PC-9 (cell line): ENCODE results near the gene DHRS7B. TPM values are rescaled to one million over a fixed set of nuclear protein-coding genes. Genes with fewer than 3 reads are reported as not detected.
A peak's percentile ranks its signal among the peaks of the same experiment; 100 is the strongest.

ENCODE experiments used
- BruUV-seq: library from RNA; stranded (reverse); fragments of 400-500 nt; replicated peaks from 2 replicates; lab custom pipeline; 2021; lab: Mats Ljungman, UMichigan
- CTCF ChIA-PET: fragments of 300-600 bp; sonication (Branson Sonifier 250); formaldehyde crosslinking; loops from one replicate; lab custom pipeline; 2022; ENCODE audit warnings: antibody characterized with exemption; lab: Charles Lee
- POLR2A ChIA-PET: fragments of 300-600 bp; sonication (Branson Sonifier 250); formaldehyde crosslinking; loops from one replicate; lab custom pipeline; 2022; ENCODE audit warnings: antibody characterized with exemption; ENCODE audit not compliant: unreplicated experiment; lab: Charles Lee
- DNase-seq, 2 experiments: peaks; one replicate each; pipeline versions ENCODE4 v3.0.0 to v3.0.0-alpha.2; 2015 to 2022; ENCODE audit warnings: mixed read lengths in 1 of 2
- H2AFZ ChIP-seq: fragments of 200-600 bp; sonication (generic); 2 replicates; pipeline ENCODE4 v1.8.1; 2017; ENCODE audit warnings: antibody characterized with exemption
- H3F3A ChIP-seq: fragments of 200-600 bp; sonication (generic); 2 replicates; pipeline ENCODE4 v1.8.1; 2017; ENCODE audit warnings: antibody characterized with exemption, mild to moderate bottlenecking, low read depth; ENCODE audit not compliant: insufficient read depth
- H3K27ac ChIP-seq: fragments of 200-600 bp; sonication (generic); 2 replicates; pipeline ENCODE4 v1.6.1; 2016; ENCODE audit warnings: mixed run types
- H3K27me3 ChIP-seq: fragments of 200-600 bp; sonication (generic); 2 replicates; pipeline ENCODE4 v1.6.1; 2016; ENCODE audit warnings: low read depth, mixed run types; ENCODE audit not compliant: insufficient read depth
- H3K36me3 ChIP-seq: fragments of 200-600 bp; sonication (generic); 2 replicates; pipeline ENCODE4 v1.6.1; 2016; ENCODE audit warnings: low read depth, mixed run types
- H3K4me1 ChIP-seq: fragments of 200-600 bp; sonication (generic); replicated peaks from 2 replicates; pipeline ENCODE4 v1.6.1; 2016; ENCODE audit warnings: mixed run types; ENCODE audit not compliant: insufficient read depth
- H3K4me2 ChIP-seq: fragments of 200-600 bp; sonication (generic); 2 replicates; pipeline ENCODE4 v1.6.1; 2017; ENCODE audit warnings: mixed run types
- H3K4me3 ChIP-seq: fragments of 200-600 bp; sonication (generic); 2 replicates; pipeline ENCODE4 v1.6.1; 2016; ENCODE audit warnings: mixed run types
- H3K79me2 ChIP-seq: fragments of 200-600 bp; sonication (generic); 2 replicates; pipeline ENCODE4 v1.6.1; 2017; ENCODE audit warnings: low read depth, mixed run types
- H3K9me2 ChIP-seq: fragments of 200-600 bp; sonication (generic); 2 replicates; pipeline ENCODE4 v1.8.1; 2017; ENCODE audit warnings: mild to moderate bottlenecking; ENCODE audit not compliant: insufficient read depth
- H3K9me3 ChIP-seq: fragments of 200-600 bp; sonication (generic); 2 replicates; pipeline ENCODE4 v1.8.1; 2016; ENCODE audit warnings: low read depth; ENCODE audit not compliant: insufficient read depth
- H4K20me1 ChIP-seq: fragments of 200-600 bp; sonication (generic); 2 replicates; pipeline ENCODE4 v1.8.1; 2017; ENCODE audit not compliant: insufficient read depth
- CTCF ChIP-seq: fragments of 200-600 bp; sonication (generic); conservative IDR thresholded peaks from 2 replicates; pipeline ENCODE4 v1.6.1; 2017; ENCODE audit warnings: mixed run types, antibody characterized with exemption, mild to moderate bottlenecking, moderate library complexity
- EZH2 ChIP-seq: fragments of 200-600 bp; sonication (generic); IDR thresholded peaks from 2 replicates; pipeline ENCODE4 v1.8.0; 2017; ENCODE audit warnings: antibody characterized with exemption, low read depth
- intact Hi-C: fragments of 100-400 bp; cut with micrococcal nuclease; formaldehyde crosslinking; loops from one replicate; pipeline ENCODE4 v1.10.0; 2022; ENCODE audit not compliant: unreplicated experiment
- total RNA-seq: library from RNA; stranded (reverse); gene quantifications from 2 replicates; pipeline ENCODE4 v1.2.3, GENCODE V29; 2021

DHRS7B gene
- total RNA-seq, 1 experiment from 2014 or later: 27.9 TPM

DNA sequence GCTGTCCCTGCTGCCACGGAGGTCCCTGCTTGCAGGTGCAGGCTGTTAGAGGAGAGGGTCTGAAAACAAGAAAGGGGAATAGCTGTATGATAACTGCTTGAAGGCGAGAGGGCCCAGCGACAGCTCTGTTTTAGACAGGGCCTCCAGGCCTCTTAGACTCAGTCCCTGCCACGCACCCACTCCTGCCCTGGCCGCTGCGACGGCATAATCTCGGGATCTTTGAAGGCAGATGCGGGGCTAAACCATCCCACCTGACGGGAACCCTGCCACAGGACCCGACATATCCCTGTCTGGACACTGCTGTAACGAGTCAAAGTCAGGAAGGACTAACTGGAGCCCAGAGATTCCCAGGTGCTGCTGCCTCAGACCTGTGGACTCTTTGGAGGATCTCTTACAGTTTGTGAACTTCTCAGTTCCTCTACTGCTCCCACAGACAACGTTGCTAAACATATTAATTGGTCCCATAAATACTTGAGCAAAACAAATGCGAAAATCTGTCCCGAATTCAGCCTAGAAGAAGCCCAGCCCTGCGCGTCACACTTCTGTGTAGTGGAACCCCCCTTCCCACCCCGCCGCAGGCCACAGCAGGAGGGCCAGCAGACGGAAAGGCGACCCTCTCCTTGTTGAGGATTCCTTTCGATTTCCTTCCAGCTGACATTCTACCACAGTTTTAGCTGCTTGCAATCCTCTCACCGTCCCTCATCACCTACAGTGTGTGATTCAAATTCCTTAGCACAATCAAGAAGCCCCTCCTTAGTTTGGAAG is 88.2 kb downstream of the DHRS7B start:
- ChIA-PET CTCF (interaction anchor here (0.7 to 0.9 kb wide), 2 partner anchors 86 to 172 kb away, joined by 4 read pairs; no protein-coding TSS in a partner anchor), POLR2A (no interaction called here)
- peak overlapping the region; percentile 97 for H3K4me2 ChIP-seq
- no peak for TF ChIP-seq CTCF
- TF ChIP-seq EZH2: no peak
- H3K27me3 ChIP-seq: no peaks in the 10 kb centered on the region
- peak in 1 of 2 experiments; percentile 17 for DNase-seq
- peaks cover 76% of the 10 kb centered on the region for H3K79me2 ChIP-seq
- H3K9me2 ChIP-seq: no peaks in the 10 kb centered on the region
- H3K4me1 ChIP-seq: peaks cover 32% of the 10 kb centered on the region
- H4K20me1 ChIP-seq: peaks cover 33% of the 10 kb centered on the region
- H3K4me3 ChIP-seq: peak overlapping the region; percentile 97
- peak overlapping the region; percentile 90 for H2AFZ ChIP-seq
- H3F3A ChIP-seq: 0 out of 2 replicates have a peak, but pooled peaks cover 8% of the 10 kb centered on the region
- no peaks in the 10 kb centered on the region for H3K36me3 ChIP-seq
- H3K27ac ChIP-seq: peak overlapping the region; percentile 81
- H3K9me3 ChIP-seq: no peaks in the 10 kb centered on the region
- TSS peak; percentile 51 for BruUV-seq
- intact Hi-C loops: loop anchor here (1.0 to 10.0 kb wide), 5 partner anchors 42 to 190 kb away; partner anchors contain the start of genes DHRS7B and USP22

- Histone ChIP-seq H3K4me1 (peaks cover 32% of the 10 kb centered on the region), H3K4me3 (peak overlapping the region; percentile 97; the same call in 1 of the 2 replicates), H3F3A (0 out of 2 replicates have a peak, but pooled peaks cover 8% of the 10 kb centered on the region), H3K9me2 (no peaks in the 10 kb centered on the region), H4K20me1 (peaks cover 23% of the 10 kb centered on the region), H2AFZ (no peak overlapping the region), H3K4me2 (peak overlapping the region; percentile 97), H3K9me3 (no peaks in the 10 kb centered on the region), H3K27ac (peak overlapping the region; percentile 20; the same call in 1 of the 2 replicates), H3K27me3 (no peaks in the 10 kb centered on the region), H3K79me2 (peaks cover 66% of the 10 kb centered on the region), H3K36me3 (no peaks in the 10 kb centered on the region)
- DNase-seq: peak; percentile 42 to 61
- intact Hi-C loops: loop anchor here (2.0 to 10.0 kb wide), 3 partner anchors 89 to 189 kb away; partner anchors contain the start of genes DHRS7B and USP22
- ChIA-PET CTCF (no interaction called here), POLR2A (no interaction called here)
- TF ChIP-seq EZH2 (no peak), CTCF (no peak)
- BruUV-seq: no TSS peak
These were observed 89.2 kb downstream of the DHRS7B start for GRCh38 chr17:21215935-21216334.

GRCh38 chr17:21217346-21217745 is 90.6 kb downstream of the DHRS7B start:
- POLR2A ChIA-PET: no interaction called here
- peaks cover 52% of the 10 kb centered on the region for H3K79me2 ChIP-seq
- no peak for TF ChIP-seq EZH2
- TF ChIP-seq CTCF: no peak

More at GRCh38 chr17:21217346-21217745, 90.6 kb downstream of the DHRS7B start:
- no TSS peak for BruUV-seq
- Histone ChIP-seq H3K27ac (no peak overlapping the region), H3K9me3 (no peaks in the 10 kb centered on the region), H3K27me3 (no peaks in the 10 kb centered on the region), H4K20me1 (peaks cover 10% of the 10 kb centered on the region), H3K9me2 (no peaks in the 10 kb centered on the region), H3K4me2 (no peak overlapping the region), H3F3A (0 out of 2 replicates have a peak, but pooled peaks cover 8% of the 10 kb centered on the region), H3K36me3 (no peaks in the 10 kb centered on the region), H3K4me1 (peaks cover 24% of the 10 kb centered on the region), H3K4me3 (no peak overlapping the region), H2AFZ (no peak overlapping the region)
- CTCF ChIA-PET: no interaction called here
- DNase-seq: no peak
- intact Hi-C loops: loop anchor here (10.0 kb wide), 1 partner anchor 187 kb away; no protein-coding TSS in a partner anchor
